Measurements from ENCODE around the gene LKAAEAR1. TPM values are rescaled to one million over a fixed set of nuclear protein-coding genes. Genes with fewer than 3 reads are reported as not detected.

Gene LKAAEAR1
- polyA plus RNA-seq, 1 experiment, result not detected

DNA sequence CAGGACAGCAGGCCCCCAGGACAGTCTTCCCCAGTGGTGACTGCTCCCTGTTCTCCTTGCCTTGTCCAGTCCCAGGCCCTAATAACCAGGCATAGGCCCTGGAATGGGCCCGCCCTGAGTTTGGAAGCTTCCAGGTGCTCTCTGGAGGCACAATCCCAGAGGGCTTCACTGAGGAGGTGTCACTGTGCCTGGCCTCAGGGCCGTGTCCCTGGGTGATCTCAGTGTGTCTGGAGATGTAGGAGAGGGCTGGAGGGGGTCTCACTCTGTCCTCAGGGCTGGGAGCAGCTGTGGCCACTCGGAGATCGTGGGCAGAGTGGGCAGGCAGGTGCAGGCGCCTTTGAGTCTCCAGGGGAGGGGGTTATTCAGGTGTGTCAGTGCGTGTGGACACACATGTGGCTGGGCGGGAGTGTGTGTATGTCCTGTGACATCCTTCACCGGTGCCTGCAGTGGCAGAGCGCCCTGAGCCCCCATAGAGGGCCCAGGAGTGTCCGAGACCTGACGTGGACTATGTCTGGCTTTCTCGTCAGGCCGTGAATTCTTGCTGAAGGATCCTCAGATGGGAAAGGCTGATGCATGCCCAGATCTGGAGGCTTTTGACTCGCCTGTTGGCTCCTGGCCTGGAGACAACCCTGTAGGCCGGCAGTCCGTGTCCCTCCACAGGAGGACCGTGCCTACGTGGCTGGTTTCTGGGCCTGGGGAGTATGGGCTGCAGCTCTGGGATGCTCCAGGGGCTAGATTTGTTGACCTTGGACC lies 28.7 kb upstream of the LKAAEAR1 start:
- TF ChIP-seq, protein P1, sequence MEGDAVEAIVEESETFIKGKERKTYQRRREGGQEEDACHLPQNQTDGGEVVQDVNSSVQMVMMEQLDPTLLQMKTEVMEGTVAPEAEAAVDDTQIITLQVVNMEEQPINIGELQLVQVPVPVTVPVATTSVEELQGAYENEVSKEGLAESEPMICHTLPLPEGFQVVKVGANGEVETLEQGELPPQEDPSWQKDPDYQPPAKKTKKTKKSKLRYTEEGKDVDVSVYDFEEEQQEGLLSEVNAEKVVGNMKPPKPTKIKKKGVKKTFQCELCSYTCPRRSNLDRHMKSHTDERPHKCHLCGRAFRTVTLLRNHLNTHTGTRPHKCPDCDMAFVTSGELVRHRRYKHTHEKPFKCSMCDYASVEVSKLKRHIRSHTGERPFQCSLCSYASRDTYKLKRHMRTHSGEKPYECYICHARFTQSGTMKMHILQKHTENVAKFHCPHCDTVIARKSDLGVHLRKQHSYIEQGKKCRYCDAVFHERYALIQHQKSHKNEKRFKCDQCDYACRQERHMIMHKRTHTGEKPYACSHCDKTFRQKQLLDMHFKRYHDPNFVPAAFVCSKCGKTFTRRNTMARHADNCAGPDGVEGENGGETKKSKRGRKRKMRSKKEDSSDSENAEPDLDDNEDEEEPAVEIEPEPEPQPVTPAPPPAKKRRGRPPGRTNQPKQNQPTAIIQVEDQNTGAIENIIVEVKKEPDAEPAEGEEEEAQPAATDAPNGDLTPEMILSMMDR (IDR thresholded peaks at IDR 0.05; ENCODE audit: insufficient read depth, low read depth, low read length), result no peak
- POLR2A ChIA-PET, result no interaction called here

DNA sequence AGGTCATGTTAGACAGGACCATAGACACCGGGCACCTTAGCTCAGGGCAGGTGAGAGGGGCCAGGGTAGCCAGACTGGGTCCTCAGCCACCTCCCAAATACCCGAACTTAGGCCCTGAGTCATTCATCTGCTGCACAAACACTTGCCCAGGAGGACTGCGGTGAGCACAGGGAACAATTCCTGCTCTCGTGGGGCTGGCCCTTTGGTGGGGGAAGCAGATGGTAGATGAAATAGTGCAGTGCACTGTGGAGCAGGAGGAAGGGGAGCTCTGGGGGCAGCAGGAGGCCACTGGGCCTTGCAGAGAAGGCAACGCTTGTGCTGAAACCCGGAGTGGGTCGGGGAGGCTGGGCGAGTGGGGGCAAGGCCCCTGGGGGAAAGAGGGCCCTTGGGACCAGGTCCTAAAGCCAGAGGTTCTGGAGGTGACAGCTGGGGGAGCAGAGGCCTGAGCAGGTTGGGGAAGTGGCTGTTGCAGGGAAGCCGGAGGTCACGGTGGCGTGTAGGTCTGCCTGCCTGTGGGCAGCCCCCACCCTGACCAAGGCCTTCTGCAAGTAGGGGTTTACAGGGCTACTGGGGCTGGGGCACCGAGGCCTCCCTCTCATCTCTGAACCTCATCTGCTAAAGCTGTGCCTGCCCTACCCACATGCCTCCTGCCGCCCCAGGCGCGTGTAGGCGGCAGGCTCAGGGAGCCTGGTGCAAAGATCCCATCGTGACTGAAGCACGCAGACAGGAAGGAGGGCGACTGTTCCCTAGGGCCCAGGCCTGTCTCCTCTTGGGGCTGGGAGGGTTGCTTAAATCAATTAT lies 27.8 kb upstream of the LKAAEAR1 start:
- ChIA-PET CTCF (interaction anchor here (1.7 kb wide), 1 partner anchor 9 kb away, joined by 5 read pairs; no protein-coding TSS in a partner anchor), POLR2A (no interaction called here)
- H3K36me3 ChIP-seq (ENCODE audit: control insufficient read depth, insufficient read depth, low read length), result no peaks in the 10 kb centered on the region
- peaks cover 3% of the 10 kb centered on the region; the same call in 1 of the 2 replicates for H3K27me3 ChIP-seq (ENCODE audit: control insufficient read depth, insufficient read depth, low read length)
- TF ChIP-seq, protein P1 (IDR thresholded peaks at IDR 0.05; ENCODE audit: insufficient read depth, low read depth, low read length), result no peak
- no peak overlapping the region for H3K4me3 ChIP-seq (ENCODE audit: low read depth, low read length)
- DNase-seq (ENCODE audit: low read depth), result no peak

More for the DNA sequence above, 28.7 kb upstream of the LKAAEAR1 start:
- CTCF ChIA-PET, result interaction anchor here (1.7 kb wide), 1 partner anchor 8 kb away, joined by 5 read pairs; no protein-coding TSS in a partner anchor
- 0 out of 2 replicates have a peak, but pooled peaks cover 1% of the 10 kb centered on the region for H3K27me3 ChIP-seq (ENCODE audit: control insufficient read depth, insufficient read depth, low read length)
- no peak for DNase-seq (ENCODE audit: low read depth)
- H3K36me3 ChIP-seq (ENCODE audit: control insufficient read depth, insufficient read depth, low read length), result no peaks in the 10 kb centered on the region
- H3K4me3 ChIP-seq (ENCODE audit: low read depth, low read length), result no peak overlapping the region

DNA sequence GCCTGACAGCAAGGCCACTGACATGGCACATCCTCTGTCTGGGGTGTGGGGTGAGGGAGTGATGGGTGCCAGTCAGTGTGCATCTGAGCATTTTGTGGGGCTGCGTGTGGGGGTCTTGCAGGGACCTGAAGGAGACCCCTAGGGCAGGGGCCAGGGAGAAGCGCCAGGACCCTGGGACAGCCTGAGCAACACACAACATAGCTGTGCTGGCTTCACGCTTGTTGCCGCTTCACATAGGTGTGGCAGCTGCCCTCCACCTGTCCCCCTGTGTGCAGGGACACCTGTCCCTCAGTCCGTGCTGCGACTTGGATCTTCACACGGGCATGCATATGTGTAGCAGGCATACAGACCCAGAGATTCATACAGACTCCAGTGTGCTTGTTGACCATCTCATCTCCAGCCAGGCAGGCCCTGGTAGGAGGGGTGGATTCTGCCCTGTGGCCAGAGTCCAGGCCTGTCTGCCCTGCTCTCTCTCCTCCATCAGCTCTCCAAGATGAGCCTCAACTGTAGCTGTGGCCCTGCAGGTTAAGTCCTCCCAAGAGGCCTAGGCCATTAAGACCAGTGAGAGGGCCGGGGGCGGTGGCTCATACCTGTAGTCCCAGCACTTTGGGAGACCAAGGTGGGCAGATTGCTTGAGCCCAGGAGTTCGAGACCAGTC lies 26.3 kb upstream of the LKAAEAR1 start:
- CTCF ChIA-PET, result interaction anchor here (1.0 to 4.2 kb wide), 4 partner anchors 10 to 137 kb away, joined by 3 to 20 read pairs (median 4); partner anchors contain the start of gene PRPF6

DNA sequence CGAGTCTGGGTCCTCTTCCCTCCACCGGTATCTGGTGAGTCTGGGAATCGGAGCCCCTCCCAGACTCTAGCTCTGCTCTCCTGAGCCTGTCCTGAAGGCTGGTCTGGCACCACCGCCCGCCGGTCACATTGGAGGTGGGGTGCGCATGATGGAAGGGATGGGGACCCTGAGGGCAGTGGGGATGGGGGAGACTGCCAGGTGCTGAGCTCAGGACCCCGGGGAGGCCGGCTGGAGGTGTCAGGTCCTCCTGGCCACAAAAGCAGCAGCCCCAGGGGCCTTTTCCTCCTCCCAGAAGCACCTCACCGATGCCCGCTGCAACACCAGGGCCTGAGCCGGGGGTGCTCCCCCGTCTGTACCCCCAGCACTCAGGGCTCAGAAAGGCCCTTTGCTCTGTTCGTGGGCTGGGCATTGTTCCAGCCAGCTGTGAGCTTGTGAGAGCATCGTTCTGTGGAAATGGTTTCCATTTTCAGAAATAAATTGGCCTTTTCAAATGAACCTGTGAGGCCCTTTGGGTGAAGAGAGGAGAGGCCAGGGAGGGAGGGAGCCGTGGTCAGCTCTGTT lies 25.7 kb upstream of the LKAAEAR1 start:
- ChIA-PET CTCF (interaction anchor here (1.1 to 4.2 kb wide), 3 partner anchors 10 to 129 kb away, joined by 3 to 20 read pairs (median 5); partner anchors contain the start of gene PRPF6), POLR2A (no interaction called here)
- Histone ChIP-seq H3K27me3 (ENCODE audit: control insufficient read depth, insufficient read depth, low read length) (peaks cover 3% of the 10 kb centered on the region; the same call in 1 of the 2 replicates), H3K4me3 (ENCODE audit: low read depth, low read length) (no peak overlapping the region), H3K36me3 (ENCODE audit: control insufficient read depth, insufficient read depth, low read length) (no peaks in the 10 kb centered on the region)
- TF ChIP-seq, protein P1 (IDR thresholded peaks at IDR 0.05; ENCODE audit: insufficient read depth, low read depth, low read length), result no peak
- DNase-seq (ENCODE audit: low read depth), result no peak

More for the DNA sequence above, 26.3 kb upstream of the LKAAEAR1 start:
- Histone ChIP-seq H3K4me3 (ENCODE audit: low read depth, low read length) (no peak overlapping the region), H3K27me3 (ENCODE audit: control insufficient read depth, insufficient read depth, low read length) (peaks cover 3% of the 10 kb centered on the region; the same call in 1 of the 2 replicates), H3K36me3 (ENCODE audit: control insufficient read depth, insufficient read depth, low read length) (no peaks in the 10 kb centered on the region)
- no peak for DNase-seq (ENCODE audit: low read depth)
- TF ChIP-seq, protein P1 (IDR thresholded peaks at IDR 0.05; ENCODE audit: insufficient read depth, low read depth, low read length), result no peak
- POLR2A ChIA-PET, result no interaction called here
